GM19463 (cell line): Measurements from ENCODE around the gene EPSTI1.
"Not testable (repeated sequence)": the region's sequence is repeated elsewhere in the genome, so short reads cannot be mapped to it uniquely, and the experiment has no call there.

Experiments
- ATAC-seq: cut with Tn5 transposase; IDR thresholded peaks from one replicate; pipeline ENCODE4 v1.9.1; 2021; ENCODE audit warnings: mild to moderate bottlenecking, moderate library complexity; ENCODE audit not compliant: unreplicated experiment

The EPSTI1 gene

GRCh38 chr13:43006893-43007631 is 15.0 kb upstream of the EPSTI1 start:
- ATAC-seq, result no peak

GRCh38 chr13:43005460-43006236 is 13.6 kb upstream of the EPSTI1 start:
- ATAC-seq, result no peak

- no peak for ATAC-seq
Observed at GRCh38 chr13:43003729-43004128, 11.7 kb upstream of the EPSTI1 start.

- ATAC-seq, result no peak
Observed at GRCh38 chr13:43003010-43003409, 11.0 kb upstream of the EPSTI1 start.

- ATAC-seq, result no peak
Observed at GRCh38 chr13:43002021-43002420, 10.0 kb upstream of the EPSTI1 start.

GRCh38 chr13:43000676-43001075 is 8.6 kb upstream of the EPSTI1 start:
- no peak for ATAC-seq

- ATAC-seq, result no peak
Observed at GRCh38 chr13:42999491-42999890, 7.5 kb upstream of the EPSTI1 start.

GRCh38 chr13:42997381-42997780 is 5.3 kb upstream of the EPSTI1 start:
- ATAC-seq, result peak; percentile 60

GRCh38 chr13:42996584-42996983 is 4.5 kb upstream of the EPSTI1 start:
- peak; percentile 27 for ATAC-seq

GRCh38 chr13:42994878-42995277 is 2.8 kb upstream of the EPSTI1 start:
- ATAC-seq, result no peak

- peak; percentile 5 for ATAC-seq
Observed at GRCh38 chr13:42992764-42993122, 702 bp upstream of the EPSTI1 start.

- ATAC-seq, result not testable (repeated sequence)
Observed at GRCh38 chr13:42991233-42991897, 676 bp downstream of the EPSTI1 start.

GRCh38 chr13:42990291-42991232 is 1.5 kb downstream of the EPSTI1 start:
- ATAC-seq, result no peak

GRCh38 chr13:42986176-42986574 is 5.9 kb downstream of the EPSTI1 start:
- no peak for ATAC-seq

GRCh38 chr13:42985312-42986175 is 6.5 kb downstream of the EPSTI1 start:
- no peak for ATAC-seq

GRCh38 chr13:42984691-42985090 is 7.3 kb downstream of the EPSTI1 start:
- peak; percentile 44 for ATAC-seq

GRCh38 chr13:42984026-42984425 is 8.0 kb downstream of the EPSTI1 start:
- no peak for ATAC-seq

GRCh38 chr13:42981853-42982252 is 10.2 kb downstream of the EPSTI1 start:
- no peak for ATAC-seq

GRCh38 chr13:42981317-42981716 is 10.7 kb downstream of the EPSTI1 start:
- no peak for ATAC-seq

- ATAC-seq, result peak; percentile 68
Observed at GRCh38 chr13:42977219-42977659, 14.8 kb downstream of the EPSTI1 start.
